HG03280 (cell line): ENCODE measurements around the gene ALKBH2.
A peak's percentile ranks its signal among the peaks of the same experiment; 100 is the strongest.
"Not testable (repeated sequence)": the region's sequence is repeated elsewhere in the genome, so short reads cannot be mapped to it uniquely, and the experiment has no call there.

Experiments
- ATAC-seq: cut with Tn5 transposase; IDR thresholded peaks from one replicate; pipeline ENCODE4 v1.9.1; 2021; ENCODE audit warnings: mild to moderate bottlenecking, moderate library complexity; ENCODE audit not compliant: unreplicated experiment

The ALKBH2 gene

GRCh38 chr12:109069307-109070271, 23.7 kb downstream of the ALKBH2 start:
- ATAC-seq, result no peak

- ATAC-seq, result no peak
These were observed 27.4 kb downstream of the ALKBH2 start for GRCh38 chr12:109065853-109066193.

- ATAC-seq, result no peak
These were observed 28.0 kb downstream of the ALKBH2 start for GRCh38 chr12:109065154-109065852.

GRCh38 chr12:109064143-109064542, 29.1 kb downstream of the ALKBH2 start:
- ATAC-seq, result no peak

GRCh38 chr12:109058773-109059172, 34.5 kb downstream of the ALKBH2 start:
- ATAC-seq, result no peak

GRCh38 chr12:109057376-109057775, 35.9 kb downstream of the ALKBH2 start:
- ATAC-seq, result no peak

- no peak for ATAC-seq
These were observed 36.4 kb downstream of the ALKBH2 start for GRCh38 chr12:109056891-109057290.

- ATAC-seq, result no peak
These were observed 38.8 kb downstream of the ALKBH2 start for GRCh38 chr12:109054520-109054919.

GRCh38 chr12:109054124-109054513, 39.2 kb downstream of the ALKBH2 start:
- not testable (repeated sequence) for ATAC-seq

GRCh38 chr12:109053382-109054123, 39.7 kb downstream of the ALKBH2 start:
- ATAC-seq, result peak; percentile 46

- peak; percentile 74 for ATAC-seq
These were observed 40.6 kb downstream of the ALKBH2 start, which contains the start of gene USP30 for GRCh38 chr12:109052414-109053323. Gene USP30, plus strand, starts transcription at chr12:109052576. Its CDS starts 103 bp downstream, at chr12:109052679.

- no peak for ATAC-seq
These were observed 41.2 kb downstream of the ALKBH2 start for GRCh38 chr12:109052097-109052413.

- not testable (repeated sequence) for ATAC-seq
These were observed 43.5 kb downstream of the ALKBH2 start for GRCh38 chr12:109049794-109050193.

GRCh38 chr12:109048706-109049105, 44.6 kb downstream of the ALKBH2 start:
- ATAC-seq, result not testable (repeated sequence)

GRCh38 chr12:109047081-109047805, 46.0 kb downstream of the ALKBH2 start:
- ATAC-seq, result no peak

- no peak for ATAC-seq
These were observed 49.0 kb downstream of the ALKBH2 start for GRCh38 chr12:109044241-109044640.
